GM12878 (cell line): ENCODE data around the gene RHEBL1. TPM values are rescaled to one million over a fixed set of nuclear protein-coding genes. Genes with fewer than 3 reads are reported as not detected.

Experiments
- ATAC-seq: fragments of 200-7000 bp; cut with Tn5 transposase; 3 replicates; pipeline ENCODE4 v1.9.1; 2020; ENCODE audit warnings: mild to moderate bottlenecking, moderate library complexity
- BruUV-seq: library from RNA; stranded (reverse); fragments of 400-500 nt; replicated peaks from 2 replicates; lab custom pipeline; 2021; lab: Mats Ljungman, UMichigan
- CTCF ChIA-PET: fragments of 300-600 bp; sonication (Branson Sonifier 250); formaldehyde crosslinking; extraction: SDS; loops from one replicate; lab custom pipeline; 2021; ENCODE audit warnings: inconsistent platforms; lab: Yijun Ruan, JAX
- POLR2A ChIA-PET: fragments of 350-600 bp; formaldehyde crosslinking; extraction: SDS; loops from one replicate; lab custom pipeline; 2021; ENCODE audit warnings: inconsistent platforms; lab: Charles Lee
- RAD21 ChIA-PET: fragments of 300-600 bp; sonication (Branson Sonifier 250); formaldehyde crosslinking; loops from one replicate; lab custom pipeline; 2023; ENCODE audit warnings: antibody characterized with exemption; ENCODE audit not compliant: unreplicated experiment; lab: Charles Lee
- SMC1A ChIA-PET: fragments of 300-600 bp; sonication (Branson Sonifier 250); formaldehyde crosslinking; loops from one replicate; lab custom pipeline; 2023; ENCODE audit not compliant: unreplicated experiment, uncharacterized antibody; lab: Charles Lee
- DNase-seq: peaks from one replicate; pipeline ENCODE4 v3.0.0-alpha.2; 2011; ENCODE audit warnings: low read depth, low spot score
- FAIRE-seq: peaks from 3 replicates; lab custom pipeline; 2011; peaks lifted over from hg19 to GRCh38; lab: Jason Lieb, UNC
- H2AFZ ChIP-seq: 2 replicates; pipeline ENCODE4 v1.6.0; 2011; ENCODE audit warnings: low read depth, low read length, control low read depth; ENCODE audit not compliant: control insufficient read depth
- H3K27ac ChIP-seq: 2 replicates; pipeline ENCODE4 v1.5.1; 2011; ENCODE audit warnings: control low read depth; ENCODE audit not compliant: control insufficient read depth, insufficient read depth
- H3K27me3 ChIP-seq, 2 experiments: replicated peaks in 1 of 2; 2 replicates each; pipeline versions ENCODE4 v1.6.0 to v1.6.1; 2011; ENCODE audit warnings: low read length in 1 of 2; ENCODE audit not compliant: control insufficient read depth in 2 of 2, insufficient read depth in 2 of 2
- H3K36me3 ChIP-seq, 2 experiments: 2 replicates each; pipeline ENCODE4 v1.5.1; 2011; ENCODE audit warnings: low read length in 1 of 2; ENCODE audit not compliant: control insufficient read depth in 2 of 2, insufficient read depth in 2 of 2
- H3K4me1 ChIP-seq: 2 replicates; pipeline ENCODE4 v1.6.1; 2011; ENCODE audit warnings: mild to moderate bottlenecking, low read length, moderate library complexity, mixed read lengths; ENCODE audit not compliant: control insufficient read depth, insufficient read depth
- H3K4me2 ChIP-seq: 2 replicates; pipeline ENCODE4 v1.6.0; 2011; ENCODE audit warnings: control low read depth; ENCODE audit not compliant: control insufficient read depth, insufficient read depth
- H3K4me3 ChIP-seq: fragments of 200-600 bp; sonication (generic); 2 replicates; pipeline ENCODE4 v1.5.1; 2016
- H3K79me2 ChIP-seq: 2 replicates; pipeline ENCODE4 v1.6.0; 2011; ENCODE audit warnings: low read length; ENCODE audit not compliant: control insufficient read depth, insufficient read depth
- H3K9ac ChIP-seq: 2 replicates; pipeline ENCODE4 v1.8.0; 2011; ENCODE audit warnings: low read length, control low read depth, mixed read lengths; ENCODE audit not compliant: control insufficient read depth, insufficient read depth
- H3K9me3 ChIP-seq: replicated peaks from 3 replicates; pipeline ENCODE4 v1.5.1; 2011; ENCODE audit warnings: mild to moderate bottlenecking, low read length; ENCODE audit not compliant: control insufficient read depth, insufficient read depth
- H4K20me1 ChIP-seq: 2 replicates; pipeline ENCODE4 v1.6.0; 2011; ENCODE audit not compliant: control insufficient read depth, insufficient read depth
- BACH1 ChIP-seq: fragments of 450-650 bp; IDR thresholded peaks from 2 replicates; pipeline ENCODE4 v1.6.1; 2017; ENCODE audit warnings: mild to moderate bottlenecking, borderline replicate concordance
- CBFB ChIP-seq: IDR thresholded peaks from 2 replicates; pipeline ENCODE4 v1.6.1; 2016; ENCODE audit warnings: antibody characterized with exemption, low read depth
- CEBPB ChIP-seq, 2 experiments: fragments of 150-350 bp in 1 of 2; IDR thresholded peaks; 2 replicates each; pipeline ENCODE4 v1.6.1; 2012 to 2014; ENCODE audit warnings: low read depth in 2 of 2, low read length in 2 of 2, borderline replicate concordance in 1 of 2, inconsistent platforms in 1 of 2
- CTCF ChIP-seq, 3 experiments: IDR thresholded peaks in 2 of 3; conservative IDR thresholded peaks in 1 of 3; 2 replicates each; pipeline ENCODE4 v1.5.1; 2011; ENCODE audit warnings: low read depth in 3 of 3, low read length in 3 of 3, mild to moderate bottlenecking in 3 of 3, control low read depth in 2 of 3, moderate library complexity in 2 of 3, inconsistent platforms in 1 of 3, mixed read lengths in 1 of 3; ENCODE audit not compliant: control insufficient read depth in 2 of 3, insufficient read depth in 1 of 3; ENCODE audit errors: extremely low read depth in 1 of 3
- EZH2 ChIP-seq: IDR thresholded peaks from 2 replicates; pipeline ENCODE4 v1.6.1; 2012; ENCODE audit warnings: low read depth, mild to moderate bottlenecking, control low read depth, inconsistent platforms, low read length, borderline replicate concordance; ENCODE audit not compliant: control insufficient read depth
- MEF2B ChIP-seq: fragments of 450-650 bp; IDR thresholded peaks from 2 replicates; pipeline ENCODE4 v1.6.1; 2018; ENCODE audit warnings: mild to moderate bottlenecking, moderate library complexity; ENCODE audit not compliant: partially characterized antibody, poor library complexity, severe bottlenecking
- MXI1 ChIP-seq: fragments of 150-350 bp; IDR thresholded peaks from 2 replicates; pipeline ENCODE4 v1.6.1; 2011; ENCODE audit warnings: low read depth, mild to moderate bottlenecking, inconsistent platforms, low read length, improper control_type of control experiment
- SMC3 ChIP-seq: IDR thresholded peaks from 2 replicates; pipeline ENCODE4 v1.6.1; 2011; ENCODE audit warnings: low read length, improper control_type of control experiment, borderline replicate concordance
- USF2 ChIP-seq: IDR thresholded peaks from 2 replicates; pipeline ENCODE4 v1.6.1; 2011; ENCODE audit warnings: low read depth, low read length, improper control_type of control experiment, borderline replicate concordance
- ZNF217 ChIP-seq: fragments of 450-650 bp; IDR thresholded peaks from 2 replicates; pipeline ENCODE4 v1.6.1; 2017; ENCODE audit warnings: antibody characterized with exemption, mild to moderate bottlenecking
- ZNF274 ChIP-seq: IDR thresholded peaks from one replicate; pipeline ENCODE4 v1.8.0; 2011; ENCODE audit not compliant: insufficient read length, insufficient read depth
- ZZZ3 ChIP-seq: IDR thresholded peaks from 2 replicates; pipeline ENCODE4 v1.6.1; 2011; ENCODE audit warnings: low read depth; ENCODE audit not compliant: control insufficient read depth, insufficient read length
- WGBS: methylation state at CpG from one replicate; pipeline ENCODE4 v1.1.6; 2016; ENCODE audit warnings: low lambda C conversion rate; ENCODE audit not compliant: insufficient replicate concordance, insufficient coverage; ENCODE audit errors: missing lambda C conversion rate; 5-methylcytosine and 5-hydroxymethylcytosine counted together
- in situ Hi-C: fragments of 300-500 bp; cut with MboI; formaldehyde crosslinking; loops from 9 replicates; pipeline ENCODE4 v1.14.3; 2018; ENCODE audit warnings: mixed read lengths
- intact Hi-C: fragments of 100-400 bp; cut with micrococcal nuclease; formaldehyde crosslinking; loops from one replicate; pipeline ENCODE4 v1.14.2; 2022; ENCODE audit not compliant: unreplicated experiment
- polyA plus RNA-seq, 11 experiments: library from polyadenylated mRNA; depleted of rRNA in 4 of 11; unstranded in 6 of 11; stranded (reverse) in 5 of 11; fragments of >200 nt; fragmentation: Nextera tagmentation in 4 of 11; fragmentation: Illumina TruSeq in 1 of 11; extraction: Ambion mirVana in 4 of 11; extraction: Trizol in 1 of 11; gene quantifications; 1 replicate in 1 of 11; 2 replicates in 10 of 11; pipeline versions ENCODE4 v1.2.1 to v1.2.3, GENCODE V29; 2011 to 2016; ENCODE audit warnings: inconsistent platforms in 2 of 11, missing spikeins in 2 of 11, low read depth in 1 of 11
- total RNA-seq, 4 experiments: library from RNA; depleted of rRNA in 3 of 4; stranded (reverse); fragments of >200 nt in 3 of 4; fragmentation: Illumina TruSeq in 1 of 4; extraction: Trizol in 1 of 4; gene quantifications; 2 replicates each; pipeline versions ENCODE4 v1.2.1 to v1.2.3, GENCODE V29; 2013 to 2021

RHEBL1 gene
- total and polyA plus RNA-seq, 10 of the 15 experiments (the other 5 are each of a cell fraction or from before 2014, with no cell fraction given) = 5.9 to 18.7 (median 12.0) TPM

- CTCF ChIA-PET = interaction anchor here (1.0 to 5.0 kb wide), 7 partner anchors 12 to 206 kb away, joined by 3 to 26 read pairs (median 4); no protein-coding TSS in a partner anchor
- H3K27me3 ChIP-seq = no peaks in the 10 kb centered on the region
- peaks cover 6 to 9% of the 10 kb centered on the region in 2 experiments for H3K36me3 ChIP-seq
- peaks cover 16% of the 10 kb centered on the region; the same call in 1 of the 2 replicates for H4K20me1 ChIP-seq
- DNase-seq (no peak), ATAC-seq (no peak), FAIRE-seq (no peak)
- H3K4me2 ChIP-seq = peak overlapping the region; percentile 88
- intact Hi-C loops = no loop called here
- POLR2A ChIA-PET = interaction anchor here (0.6 to 5.4 kb wide), 8 partner anchors 8 to 73 kb away, joined by 3 to 32 read pairs (median 4); partner anchors contain the start of genes RHEBL1 and TUBA1B
- BruUV-seq = no TSS peak
- peak overlapping the region; percentile 99 for H3K4me3 ChIP-seq
- SMC1A ChIA-PET = interaction anchor here (1.2 to 1.3 kb wide), 4 partner anchors 21 to 208 kb away, joined by 3 to 4 read pairs (median 4); partner anchors contain the start of genes DDX23 and DHH
- no peak overlapping the region for H2AFZ ChIP-seq
- peaks cover 73% of the 10 kb centered on the region for H3K79me2 ChIP-seq
- RAD21 ChIA-PET = interaction anchor here (1.0 to 1.5 kb wide), 4 partner anchors 9 to 614 kb away, joined by 3 to 5 read pairs (median 4); partner anchors contain the start of gene RHEBL1
- peaks cover 6% of the 10 kb centered on the region for H3K4me1 ChIP-seq
- peak overlapping the region; percentile 98 for H3K9ac ChIP-seq
- H3K9me3 ChIP-seq = no peaks in the 10 kb centered on the region
- in situ Hi-C loops = no loop called here
- H3K27ac ChIP-seq = peak overlapping the region; percentile 99
- 0% methylated on average over 1 of the region's 1 CpG for WGBS
- TF ChIP-seq CEBPB (IDR thresholded peaks at IDR 0.05; ENCODE audit: borderline replicate concordance in 1 of 2, low read depth in 2 of 2, low read length in 2 of 2) = no peak
These were observed 10.8 kb downstream of the RHEBL1 start for GRCh38 chr12:49059045-49059298.

- H3K4me2 ChIP-seq = peak overlapping the region; percentile 88
- H3K27me3 ChIP-seq = no peaks in the 10 kb centered on the region
- H3K4me3 ChIP-seq = peak overlapping the region; percentile 99
- peaks cover 21% of the 10 kb centered on the region for H4K20me1 ChIP-seq
- peaks cover 73% of the 10 kb centered on the region for H3K79me2 ChIP-seq
- ChIA-PET CTCF (interaction anchor here (0.6 to 5.0 kb wide), 13 partner anchors 12 to 207 kb away, joined by 3 to 26 read pairs (median 3); partner anchors contain the start of gene LMBR1L), SMC1A (interaction anchor here (0.6 to 1.5 kb wide), 9 partner anchors 9 to 954 kb away, joined by 3 to 7 read pairs (median 3); partner anchors contain the start of genes DDX23, DHH and RHEBL1), POLR2A (interaction anchor here (0.8 to 5.4 kb wide), 7 partner anchors 8 to 73 kb away, joined by 3 to 32 read pairs (median 5); partner anchors contain the start of genes RHEBL1 and TUBA1B), RAD21 (interaction anchor here (0.7 to 1.5 kb wide), 7 partner anchors 9 to 614 kb away, joined by 3 to 5 read pairs (median 3); partner anchors contain the start of gene RHEBL1)
- intact Hi-C loops (loop anchor here (1.0 kb wide), 1 partner anchor 72 kb away; no protein-coding TSS in a partner anchor), in situ Hi-C loops (no loop called here)
- H3K9me3 ChIP-seq = no peaks in the 10 kb centered on the region
- FAIRE-seq (no peak), DNase-seq (no peak), ATAC-seq (no peak)
- peak overlapping the region; percentile 98 for H3K9ac ChIP-seq
- peaks cover 10 to 14% of the 10 kb centered on the region in 2 experiments for H3K36me3 ChIP-seq
- H3K4me1 ChIP-seq = peaks cover 6% of the 10 kb centered on the region
- WGBS = 2% methylated on average over 5 of the region's 5 CpGs
- H2AFZ ChIP-seq = no peak overlapping the region
- peak overlapping the region; percentile 32 for H3K27ac ChIP-seq
- BruUV-seq = no TSS peak
- no peak for TF ChIP-seq EZH2
- TF ChIP-seq MXI1 = no peak
- TF ChIP-seq BACH1 = no peak
- no peak for TF ChIP-seq ZNF274
- no peak for TF ChIP-seq USF2
- TF ChIP-seq ZNF217 = no peak
- no peak for TF ChIP-seq CTCF (IDR thresholded peaks at IDR 0.05 in 2 of 3, conservative IDR thresholded peaks at IDR 0.05 in 1 of 3; ENCODE audit: control insufficient read depth in 2 of 3, extremely low read depth in 1 of 3, insufficient read depth in 1 of 3, low read depth in 3 of 3, low read length in 3 of 3)
- no peak for TF ChIP-seq ZZZ3
- no peak for TF ChIP-seq SMC3
- no peak for TF ChIP-seq MEF2B
- no peak for TF ChIP-seq CBFB
These were observed 11.3 kb downstream of the RHEBL1 start for GRCh38 chr12:49058366-49059044.
